ENCODE results near the gene PROM2. TPM values are rescaled to one million over a fixed set of nuclear protein-coding genes. Genes with fewer than 3 reads are reported as not detected.

PROM2 gene
- total RNA-seq, 1 experiment from 2014 or later = not detected

- DNase-seq (ENCODE audit: low read depth) = peak; percentile 72
- in situ Hi-C loops (cut with HindIII; ENCODE audit: low pct_unique_long_range_greater_than_20kb, low sequenced_read_pairs) = no loop called here
Observed at GRCh38 chr2:95314964-95315611, 40.8 kb downstream of the PROM2 start.

GRCh38 chr2:95315801-95316411 is 41.7 kb downstream of the PROM2 start:
- peak; percentile 81 for DNase-seq (ENCODE audit: low read depth)
- in situ Hi-C loops (cut with HindIII; ENCODE audit: low pct_unique_long_range_greater_than_20kb, low sequenced_read_pairs) = no loop called here

GRCh38 chr2:95316466-95317122 is 42.3 kb downstream of the PROM2 start:
- in situ Hi-C loops (cut with HindIII; ENCODE audit: low pct_unique_long_range_greater_than_20kb, low sequenced_read_pairs) = no loop called here
- peak; percentile 46 for DNase-seq (ENCODE audit: low read depth)

GRCh38 chr2:95317123-95317500 is 42.9 kb downstream of the PROM2 start:
- in situ Hi-C loops (cut with HindIII; ENCODE audit: low pct_unique_long_range_greater_than_20kb, low sequenced_read_pairs) = no loop called here
- peak; percentile 40 for DNase-seq (ENCODE audit: low read depth)

- no peak for DNase-seq (ENCODE audit: low read depth)
- in situ Hi-C loops (cut with HindIII; ENCODE audit: low pct_unique_long_range_greater_than_20kb, low sequenced_read_pairs) = no loop called here
Observed at GRCh38 chr2:95317665-95318425, 43.6 kb downstream of the PROM2 start.

- DNase-seq (ENCODE audit: low read depth) = no peak
- in situ Hi-C loops (cut with HindIII; ENCODE audit: low pct_unique_long_range_greater_than_20kb, low sequenced_read_pairs) = no loop called here
Observed at GRCh38 chr2:95318431-95319220, 44.4 kb downstream of the PROM2 start.

- DNase-seq (ENCODE audit: low read depth) = no peak
- in situ Hi-C loops (cut with HindIII; ENCODE audit: low pct_unique_long_range_greater_than_20kb, low sequenced_read_pairs) = no loop called here
Observed at GRCh38 chr2:95319481-95320343, 45.5 kb downstream of the PROM2 start.

GRCh38 chr2:95320344-95320712 is 46.1 kb downstream of the PROM2 start:
- no peak for DNase-seq (ENCODE audit: low read depth)
- in situ Hi-C loops (cut with HindIII; ENCODE audit: low pct_unique_long_range_greater_than_20kb, low sequenced_read_pairs) = no loop called here

- in situ Hi-C loops (cut with HindIII; ENCODE audit: low pct_unique_long_range_greater_than_20kb, low sequenced_read_pairs) = no loop called here
- DNase-seq (ENCODE audit: low read depth) = no peak
Observed at GRCh38 chr2:95320986-95321767, 46.9 kb downstream of the PROM2 start.

GRCh38 chr2:95323347-95324155 is 49.3 kb downstream of the PROM2 start:
- in situ Hi-C loops (cut with HindIII; ENCODE audit: low pct_unique_long_range_greater_than_20kb, low sequenced_read_pairs) = no loop called here
- peak; percentile 35 for DNase-seq (ENCODE audit: low read depth)

GRCh38 chr2:95325026-95325425 is 50.8 kb downstream of the PROM2 start:
- DNase-seq (ENCODE audit: low read depth) = no peak
- in situ Hi-C loops (cut with HindIII; ENCODE audit: low pct_unique_long_range_greater_than_20kb, low sequenced_read_pairs) = no loop called here

- in situ Hi-C loops (cut with HindIII; ENCODE audit: low pct_unique_long_range_greater_than_20kb, low sequenced_read_pairs) = no loop called here
- no peak for DNase-seq (ENCODE audit: low read depth)
Observed at GRCh38 chr2:95325590-95326432, 51.6 kb downstream of the PROM2 start.

GRCh38 chr2:95326433-95327140 is 52.3 kb downstream of the PROM2 start:
- in situ Hi-C loops (cut with HindIII; ENCODE audit: low pct_unique_long_range_greater_than_20kb, low sequenced_read_pairs) = no loop called here
- no peak for DNase-seq (ENCODE audit: low read depth)

GRCh38 chr2:95327861-95328260 is 53.6 kb downstream of the PROM2 start:
- DNase-seq (ENCODE audit: low read depth) = no peak

More at GRCh38 chr2:95327861-95328260, 53.6 kb downstream of the PROM2 start:
- in situ Hi-C loops (cut with HindIII; ENCODE audit: low pct_unique_long_range_greater_than_20kb, low sequenced_read_pairs) = no loop called here

All from Caki2 (cell line).